ENCODE data around the gene FKBP2.

Gene FKBP2

GRCh38 chr11:64249038-64249437, 8.1 kb downstream of the FKBP2 start:
- no peak for DNase-seq (ENCODE audit: low spot score)

GRCh38 chr11:64249563-64250414, 8.9 kb downstream of the FKBP2 start:
- DNase-seq (ENCODE audit: low spot score): no peak

GRCh38 chr11:64250415-64251015, 9.6 kb downstream of the FKBP2 start:
- DNase-seq (ENCODE audit: low spot score): peak; percentile 54

GRCh38 chr11:64251016-64251752, 10.3 kb downstream of the FKBP2 start, which contains the start of gene PLCB3:
Gene PLCB3 (plus strand): TSS chr11:64251530. CDS start chr11:64251650, 120 bp downstream.
- peak; percentile 72 for DNase-seq (ENCODE audit: low spot score)

- no peak for DNase-seq (ENCODE audit: low spot score)
Observed at GRCh38 chr11:64251753-64252002, 10.8 kb downstream of the FKBP2 start.

GRCh38 chr11:64252003-64252872, 11.3 kb downstream of the FKBP2 start:
- DNase-seq (ENCODE audit: low spot score): no peak

GRCh38 chr11:64253043-64253442, 12.1 kb downstream of the FKBP2 start:
- no peak for DNase-seq (ENCODE audit: low spot score)

GRCh38 chr11:64253481-64253880, 12.6 kb downstream of the FKBP2 start:
- DNase-seq (ENCODE audit: low spot score): no peak

- no peak for DNase-seq (ENCODE audit: low spot score)
Observed at GRCh38 chr11:64254326-64254725, 13.4 kb downstream of the FKBP2 start.

GRCh38 chr11:64255135-64256128, 14.5 kb downstream of the FKBP2 start:
- DNase-seq (ENCODE audit: low spot score): no peak

GRCh38 chr11:64256300-64256699, 15.4 kb downstream of the FKBP2 start:
- DNase-seq (ENCODE audit: low spot score): no peak

- DNase-seq (ENCODE audit: low spot score): no peak
Observed at GRCh38 chr11:64258356-64258755, 17.5 kb downstream of the FKBP2 start.

- DNase-seq (ENCODE audit: low spot score): no peak
Observed at GRCh38 chr11:64258946-64259532, 18.1 kb downstream of the FKBP2 start.

- no peak for DNase-seq (ENCODE audit: low spot score)
Observed at GRCh38 chr11:64259533-64260067, 18.7 kb downstream of the FKBP2 start.

GRCh38 chr11:64260147-64260708, 19.3 kb downstream of the FKBP2 start:
- no peak for DNase-seq (ENCODE audit: low spot score)

- no peak for DNase-seq (ENCODE audit: low spot score)
Observed at GRCh38 chr11:64261556-64262080, 20.7 kb downstream of the FKBP2 start.

GRCh38 chr11:64262271-64263002, 21.5 kb downstream of the FKBP2 start:
- DNase-seq (ENCODE audit: low spot score): no peak
